HPDE6-E6E7 (cell line): ENCODE measurements around the gene ZMYM1.
"Not testable (repeated sequence)": the region's sequence is repeated elsewhere in the genome, so short reads cannot be mapped to it uniquely, and the experiment has no call there.

Source experiments
- DNase-seq: peaks from one replicate; pipeline ENCODE4 v3.0.0; 2011; ENCODE audit warnings: missing footprints; ENCODE audit errors: extremely low spot score

Gene ZMYM1

GRCh38 chr1:35079003-35079930 is at the start of gene ZMYM1:
ZMYM1 (plus strand) TSS chr1:35079385; CDS start chr1:35093988, 14,603 bp downstream.
- DNase-seq = peak; percentile 69

GRCh38 chr1:35029761-35030160 is 49.4 kb upstream of the ZMYM1 start:
- no peak for DNase-seq

- no peak for DNase-seq
Measured at GRCh38 chr1:35030338-35030737, 48.8 kb upstream of the ZMYM1 start.

- DNase-seq = peak; percentile 48
Measured at GRCh38 chr1:35030756-35031446, 48.3 kb upstream of the ZMYM1 start.

- DNase-seq = no peak
Measured at GRCh38 chr1:35032384-35032739, 46.8 kb upstream of the ZMYM1 start.

GRCh38 chr1:35033346-35033745 is 45.8 kb upstream of the ZMYM1 start:
- no peak for DNase-seq

- no peak for DNase-seq
Measured at GRCh38 chr1:35036621-35037020, 42.6 kb upstream of the ZMYM1 start.

- no peak for DNase-seq
Measured at GRCh38 chr1:35037206-35037605, 42.0 kb upstream of the ZMYM1 start.

- no peak for DNase-seq
Measured at GRCh38 chr1:35038723-35039122, 40.5 kb upstream of the ZMYM1 start.

GRCh38 chr1:35043498-35043897 is 35.7 kb upstream of the ZMYM1 start:
- DNase-seq = no peak

- DNase-seq = no peak
Measured at GRCh38 chr1:35044431-35044830, 34.8 kb upstream of the ZMYM1 start.

GRCh38 chr1:35046730-35047129 is 32.5 kb upstream of the ZMYM1 start:
- no peak for DNase-seq

GRCh38 chr1:35047188-35047858 is 31.9 kb upstream of the ZMYM1 start:
- peak; percentile 29 for DNase-seq

GRCh38 chr1:35049116-35049515 is 30.1 kb upstream of the ZMYM1 start:
- DNase-seq = no peak

GRCh38 chr1:35053433-35053832 is 25.8 kb upstream of the ZMYM1 start:
- DNase-seq = no peak

GRCh38 chr1:35054282-35054681 is 24.9 kb upstream of the ZMYM1 start:
- not testable (repeated sequence) for DNase-seq

GRCh38 chr1:35058321-35058720 is 20.9 kb upstream of the ZMYM1 start:
- not testable (repeated sequence) for DNase-seq

- no peak for DNase-seq
Measured at GRCh38 chr1:35058988-35059387, 20.2 kb upstream of the ZMYM1 start.

- no peak for DNase-seq
Measured at GRCh38 chr1:35062518-35063196, 16.5 kb upstream of the ZMYM1 start.

- DNase-seq = no peak
Measured at GRCh38 chr1:35064265-35064664, 14.9 kb upstream of the ZMYM1 start.

GRCh38 chr1:35069746-35070145 is 9.4 kb upstream of the ZMYM1 start:
- DNase-seq = no peak

GRCh38 chr1:35073265-35073811 is 5.8 kb upstream of the ZMYM1 start:
- no peak for DNase-seq
